Progenitor cell of endocrine pancreas (in vitro differentiated cells): ENCODE measurements around the gene TPCN2. TPM values are rescaled to one million over a fixed set of nuclear protein-coding genes. Genes with fewer than 3 reads are reported as not detected.
A peak's percentile ranks its signal among the peaks of the same experiment; 100 is the strongest.

Experiments
- DNase-seq: peaks from one replicate; pipeline ENCODE4 v3.0.0; 2021; ENCODE audit warnings: low spot score; ENCODE audit not compliant: unreplicated experiment
- H3K27ac Mint-ChIP-seq: 2 replicates; pipeline ENCODE4 v1.8.0; 2021; ENCODE audit warnings: mild to moderate bottlenecking, moderate library complexity, mixed read lengths
- H3K27me3 Mint-ChIP-seq: 2 replicates; pipeline ENCODE4 v1.8.0; 2021; ENCODE audit warnings: mixed read lengths
- H3K36me3 Mint-ChIP-seq: 2 replicates; pipeline ENCODE4 v1.8.0; 2022; ENCODE audit warnings: mixed read lengths; ENCODE audit not compliant: insufficient read depth
- H3K4me1 Mint-ChIP-seq: 2 replicates; pipeline ENCODE4 v1.8.0; 2021; ENCODE audit warnings: low read depth, mixed read lengths
- H3K4me3 Mint-ChIP-seq: 2 replicates; pipeline ENCODE4 v1.8.0; 2021; ENCODE audit warnings: low read depth, mild to moderate bottlenecking, moderate library complexity, mixed read lengths
- H3K9me3 Mint-ChIP-seq: 2 replicates; pipeline ENCODE4 v1.8.0; 2021; ENCODE audit warnings: low read depth, mixed read lengths
- CTCF ChIP-seq: fragments of 200-600 bp; sonication (generic); IDR thresholded peaks from one replicate; pipeline ENCODE4 v1.5.0; 2021; ENCODE audit warnings: antibody characterized with exemption, mild to moderate bottlenecking; ENCODE audit not compliant: unreplicated experiment
- total RNA-seq: library from RNA; stranded (reverse); gene quantifications from 2 replicates; pipeline ENCODE4 v1.2.1, GENCODE V29; 2021

Gene TPCN2
- total RNA-seq, 1 donor from 2014 or later: 19.7 TPM

DNA sequence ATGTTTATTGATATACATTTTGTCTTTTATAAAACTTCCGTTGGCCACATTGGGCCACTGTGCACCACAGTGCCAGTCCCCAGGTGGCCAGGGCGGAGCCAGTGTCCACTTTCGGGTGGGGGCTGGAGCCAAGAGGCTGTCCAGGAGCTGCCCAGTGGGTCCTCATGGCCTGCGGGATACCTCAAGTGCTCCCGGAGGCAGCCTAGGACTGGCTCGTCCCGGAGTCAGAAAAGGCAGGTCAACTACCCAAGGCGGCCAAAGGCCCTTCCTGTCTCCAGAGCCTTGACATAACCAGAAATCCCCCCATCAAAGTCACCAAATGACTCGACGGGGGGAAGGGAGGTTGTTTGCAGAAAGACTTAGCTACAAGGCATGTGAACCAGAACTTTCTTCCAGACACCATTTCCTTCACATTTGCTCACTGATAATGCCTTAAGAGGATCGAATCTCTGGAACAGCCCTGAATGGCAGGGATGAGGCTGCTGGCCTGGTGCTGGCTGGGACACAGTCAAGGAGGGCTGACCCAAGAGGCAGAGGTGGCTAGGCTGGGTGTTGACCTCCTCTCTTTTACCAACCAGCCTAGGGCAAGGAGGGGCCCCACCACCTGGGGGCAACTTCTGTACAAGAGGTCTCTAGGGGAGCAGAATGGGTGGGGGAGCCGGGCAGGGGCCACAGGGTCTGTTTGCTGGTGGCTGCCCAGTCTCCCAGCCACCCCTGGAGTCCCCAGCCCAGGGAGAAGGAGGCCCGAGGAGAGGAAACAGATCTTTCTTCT is 44.1 kb upstream of the TPCN2 start:
- Mint-ChIP-seq H3K27me3 (no peaks in the 10 kb centered on the region), H3K27ac (no peak overlapping the region), H3K4me3 (no peak overlapping the region), H3K4me1 (peaks cover 21% of the 10 kb centered on the region), H3K9me3 (no peaks in the 10 kb centered on the region), H3K36me3 (no peaks in the 10 kb centered on the region)
- no peak for TF ChIP-seq CTCF
- no peak for DNase-seq

DNA sequence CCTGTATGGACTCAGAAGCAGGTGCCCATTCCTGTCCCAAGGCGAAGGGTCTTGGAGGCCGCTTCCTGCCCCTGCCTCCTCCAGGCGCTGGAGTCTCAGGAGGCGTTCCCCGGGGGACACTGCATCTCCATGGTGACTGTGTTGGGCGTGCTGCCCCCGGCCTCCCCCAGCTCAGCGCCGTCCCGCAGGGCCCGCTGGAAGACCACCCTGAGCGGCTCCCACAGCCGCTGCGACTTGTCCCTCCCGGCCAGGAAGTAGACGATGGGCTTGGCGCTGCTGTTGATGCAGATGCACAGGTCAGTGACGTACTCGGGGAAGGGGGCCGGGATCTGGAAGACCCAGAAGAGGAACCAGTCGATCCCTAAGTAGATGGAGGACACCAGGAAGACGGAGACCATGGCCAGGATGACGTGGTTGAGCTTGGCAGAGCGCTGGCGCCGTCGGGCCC is 43.5 kb upstream of the TPCN2 start:
- Mint-ChIP-seq H3K27ac (no peak overlapping the region), H3K9me3 (no peaks in the 10 kb centered on the region), H3K4me3 (no peak overlapping the region), H3K36me3 (no peaks in the 10 kb centered on the region), H3K4me1 (peaks cover 21% of the 10 kb centered on the region), H3K27me3 (no peaks in the 10 kb centered on the region)
- DNase-seq: peak; percentile 7
- no peak for TF ChIP-seq CTCF

- DNase-seq: no peak
- H3K27ac Mint-ChIP-seq: no peak overlapping the region
Observed at GRCh38 chr11:69005631-69006368, 42.9 kb upstream of the TPCN2 start.

DNA sequence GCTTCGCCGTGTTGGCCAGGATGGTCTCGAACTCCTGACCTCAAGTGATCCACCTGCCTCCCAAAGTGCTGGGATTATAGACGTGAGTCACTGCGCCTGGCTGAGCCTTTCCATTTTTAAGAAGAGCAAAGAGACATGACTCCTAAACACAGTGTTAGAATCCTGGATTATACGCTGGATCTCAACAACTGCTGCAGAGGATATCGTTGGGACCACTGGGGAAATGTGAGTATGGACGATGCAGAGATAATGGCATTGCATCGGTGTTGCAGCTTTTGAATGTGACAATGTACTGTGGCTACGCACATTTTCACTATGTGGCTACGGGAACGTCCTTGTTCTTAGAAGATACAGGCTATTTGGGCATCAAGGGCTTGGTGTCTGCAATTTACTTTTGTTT is 41.9 kb upstream of the TPCN2 start:
- no peaks in the 10 kb centered on the region for H3K9me3 Mint-ChIP-seq
- H3K27me3 Mint-ChIP-seq: peaks cover 5% of the 10 kb centered on the region
- DNase-seq: no peak
- TF ChIP-seq CTCF: no peak
- no peak overlapping the region for H3K4me3 Mint-ChIP-seq
- H3K4me1 Mint-ChIP-seq: peaks cover 23% of the 10 kb centered on the region
- no peak overlapping the region for H3K27ac Mint-ChIP-seq
- no peaks in the 10 kb centered on the region for H3K36me3 Mint-ChIP-seq

More at GRCh38 chr11:69005631-69006368, 42.9 kb upstream of the TPCN2 start:
- Mint-ChIP-seq H3K9me3 (no peaks in the 10 kb centered on the region), H3K27me3 (no peaks in the 10 kb centered on the region), H3K4me1 (peaks cover 21% of the 10 kb centered on the region), H3K36me3 (no peaks in the 10 kb centered on the region), H3K4me3 (no peak overlapping the region)
- TF ChIP-seq CTCF: no peak

GRCh38 chr11:69007975-69008381 is 40.8 kb upstream of the TPCN2 start:
- no peaks in the 10 kb centered on the region for H3K9me3 Mint-ChIP-seq
- H3K36me3 Mint-ChIP-seq: no peaks in the 10 kb centered on the region
- no peak for DNase-seq
- H3K27ac Mint-ChIP-seq: peak overlapping the region; percentile 93
- H3K4me1 Mint-ChIP-seq: peaks cover 23% of the 10 kb centered on the region
- TF ChIP-seq CTCF: no peak
- H3K4me3 Mint-ChIP-seq: no peak overlapping the region
- peaks cover 12% of the 10 kb centered on the region for H3K27me3 Mint-ChIP-seq
